BJ (cell line): ENCODE results near the gene HECTD2. TPM values are rescaled to one million over a fixed set of nuclear protein-coding genes. Genes with fewer than 3 reads are reported as not detected.
A peak's percentile ranks its signal among the peaks of the same experiment; 100 is the strongest.

Experiments used
- CTCF ChIA-PET: fragments of 350-600 bp; formaldehyde crosslinking; extraction: SDS; loops from one replicate; lab custom pipeline; 2021; ENCODE audit warnings: antibody characterized with exemption, inconsistent platforms; lab: Yijun Ruan, JAX
- POLR2A ChIA-PET: fragments of 300-600 bp; sonication (Branson Sonifier 250); formaldehyde crosslinking; extraction: SDS; loops from one replicate; lab custom pipeline; 2021; ENCODE audit warnings: antibody characterized with exemption; lab: Charles Lee
- DNase-seq: peaks from one replicate; pipeline ENCODE4 v3.0.0-alpha.2; 2011; ENCODE audit warnings: low read depth
- H3K27me3 ChIP-seq: 2 replicates; pipeline ENCODE4 v1.6.0; 2011; ENCODE audit warnings: low read length; ENCODE audit not compliant: control insufficient read depth, insufficient read depth
- H3K36me3 ChIP-seq: 2 replicates; pipeline ENCODE4 v1.5.1; 2011; ENCODE audit warnings: low read length; ENCODE audit not compliant: control insufficient read depth, insufficient read depth
- H3K4me3 ChIP-seq: 2 replicates; pipeline ENCODE4 v1.5.1; 2011; ENCODE audit warnings: low read depth, mild to moderate bottlenecking, control low read depth, low read length
- CTCF ChIP-seq: IDR thresholded peaks from 2 replicates; pipeline ENCODE4 v1.5.1; 2011; ENCODE audit warnings: low read depth, mild to moderate bottlenecking, control low read depth, inconsistent platforms, low read length, moderate library complexity; ENCODE audit not compliant: insufficient read depth
- polyA plus RNA-seq: library from polyadenylated mRNA; depleted of rRNA; stranded (reverse); fragments of >200 nt; gene quantifications from 2 replicates; pipeline ENCODE4 v1.2.3, GENCODE V29; 2011

Gene HECTD2
- polyA plus RNA-seq, 1 experiment = 3.6 TPM

GRCh38 chr10:91406322-91406721 is 3.8 kb upstream of the HECTD2 start:
- CTCF ChIA-PET = no interaction called here
- peaks cover 1% of the 10 kb centered on the region for H3K27me3 ChIP-seq
- H3K36me3 ChIP-seq = no peaks in the 10 kb centered on the region
- DNase-seq = no peak
- H3K4me3 ChIP-seq = no peak overlapping the region
- POLR2A ChIA-PET = interaction anchor here (0.6 kb wide), 1 partner anchor 504 kb away, joined by 6 read pairs; no protein-coding TSS in a partner anchor
- no peak for TF ChIP-seq CTCF

- ChIA-PET POLR2A (no interaction called here), CTCF (interaction anchor here (0.7 to 0.9 kb wide), 4 partner anchors 19 to 225 kb away, joined by 3 to 5 read pairs (median 3); no protein-coding TSS in a partner anchor)
- DNase-seq = no peak
- peak overlapping the region; percentile 68 for H3K4me3 ChIP-seq
- no peak for TF ChIP-seq CTCF
- H3K36me3 ChIP-seq = no peaks in the 10 kb centered on the region
- peaks cover 1% of the 10 kb centered on the region for H3K27me3 ChIP-seq
Observed at GRCh38 chr10:91409069-91409868, 875 bp upstream of the HECTD2 start.

- Histone ChIP-seq H3K27me3 (peaks cover 1% of the 10 kb centered on the region; the same call in 1 of the 2 replicates), H3K4me3 (peak overlapping the region; percentile 68), H3K36me3 (no peaks in the 10 kb centered on the region)
- ChIA-PET POLR2A (no interaction called here), CTCF (interaction anchor here (0.8 to 2.1 kb wide), 3 partner anchors 30 to 112 kb away, joined by 3 to 6 read pairs (median 5); no protein-coding TSS in a partner anchor)
- TF ChIP-seq CTCF = no peak
- no peak for DNase-seq
Observed at GRCh38 chr10:91410638-91411371, 661 bp downstream of the HECTD2 start.

- ChIA-PET CTCF (interaction anchor here (0.6 to 2.1 kb wide), 4 partner anchors 10 to 112 kb away, joined by 3 to 6 read pairs (median 4); no protein-coding TSS in a partner anchor), POLR2A (no interaction called here)
- no peak for DNase-seq
- peaks cover 1% of the 10 kb centered on the region; the same call in 1 of the 2 replicates for H3K27me3 ChIP-seq
- no peak overlapping the region for H3K4me3 ChIP-seq
- no peaks in the 10 kb centered on the region for H3K36me3 ChIP-seq
- no peak for TF ChIP-seq CTCF
Observed at GRCh38 chr10:91411621-91412020, 1.5 kb downstream of the HECTD2 start.
